Activated T-cell treated with anti-CD3 and anti-CD28 coated beads for 4 hours (primary cell): ENCODE data around the gene EBNA1BP2.
"Not testable (repeated sequence)": the region's sequence is repeated elsewhere in the genome, so short reads cannot be mapped to it uniquely, and the experiment has no call there.

Experiments
- DNase-seq: peaks from one replicate; pipeline ENCODE4 v3.0.0-alpha.2; 2020

Gene EBNA1BP2

GRCh38 chr1:43171312-43171875, 696 bp downstream of the EBNA1BP2 start:
- no peak for DNase-seq

DNA sequence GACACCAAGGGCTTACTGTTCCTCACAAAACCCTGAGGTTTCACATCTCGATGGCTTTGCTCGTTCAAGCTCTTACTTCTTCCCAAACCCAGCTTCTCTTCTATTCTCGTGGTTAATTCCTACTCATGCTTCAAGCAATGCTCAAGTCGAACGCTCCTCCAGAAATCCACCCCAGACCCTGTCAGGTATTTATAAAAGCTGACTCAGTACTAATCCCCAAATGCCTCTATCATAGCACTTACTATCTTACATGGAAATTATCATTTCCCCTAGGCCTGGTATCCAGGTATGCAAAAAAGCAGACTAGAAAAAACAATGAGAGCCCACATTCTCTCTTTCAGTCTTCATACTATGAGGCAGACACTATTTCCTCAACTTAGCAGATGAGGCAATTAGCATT, 6.3 kb downstream of the EBNA1BP2 start:
- DNase-seq, result no peak

GRCh38 chr1:43165162-43165561, 6.9 kb downstream of the EBNA1BP2 start:
- no peak for DNase-seq

- DNase-seq, result no peak
Measured at GRCh38 chr1:43156026-43156425, 16.1 kb downstream of the EBNA1BP2 start.

DNA sequence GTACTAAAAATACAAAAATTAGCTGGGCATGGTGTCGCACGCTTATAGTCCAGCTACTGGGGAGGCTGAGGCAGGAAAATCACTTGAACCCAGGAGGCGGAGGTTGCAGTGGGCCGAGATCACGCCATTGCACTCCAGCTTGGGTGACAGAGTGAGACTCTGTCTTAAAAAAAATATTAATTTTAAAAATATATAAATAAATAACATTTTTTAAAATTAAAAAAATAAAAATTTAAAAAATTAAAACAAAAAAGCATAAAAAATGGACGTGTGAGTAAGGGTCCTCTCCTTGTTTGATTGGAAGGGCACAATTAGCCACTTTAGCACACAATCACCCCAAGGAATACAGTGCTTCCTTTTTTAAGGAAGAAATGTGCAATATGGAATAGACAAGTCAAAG, 18.6 kb downstream of the EBNA1BP2 start:
- DNase-seq, result no peak

DNA sequence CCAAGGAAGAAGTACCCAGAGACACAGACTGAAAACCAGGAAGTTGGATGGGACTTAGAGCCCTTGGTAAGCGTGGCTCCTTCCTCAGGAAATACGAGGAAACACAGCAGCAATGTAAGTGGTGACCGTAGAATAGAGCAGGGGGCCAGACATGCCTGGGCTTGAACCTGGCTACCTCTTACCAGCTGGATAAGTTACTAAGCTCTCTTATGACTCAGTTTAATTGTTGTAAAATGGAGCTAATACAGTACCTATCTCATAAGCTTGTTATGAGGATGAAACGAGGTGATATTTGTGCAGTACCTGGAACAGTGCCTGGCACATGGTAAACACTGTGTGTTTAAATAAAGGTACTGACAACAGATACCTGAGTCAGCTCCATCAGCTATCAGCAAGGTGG, 19.2 kb downstream of the EBNA1BP2 start:
- DNase-seq, result no peak

- DNase-seq, result no peak
Measured at GRCh38 chr1:43149889-43150288, 22.2 kb downstream of the EBNA1BP2 start.

- DNase-seq, result no peak
Measured at GRCh38 chr1:43147625-43148327, 24.3 kb downstream of the EBNA1BP2 start.

GRCh38 chr1:43144237-43144636, 27.9 kb downstream of the EBNA1BP2 start:
- no peak for DNase-seq

DNA sequence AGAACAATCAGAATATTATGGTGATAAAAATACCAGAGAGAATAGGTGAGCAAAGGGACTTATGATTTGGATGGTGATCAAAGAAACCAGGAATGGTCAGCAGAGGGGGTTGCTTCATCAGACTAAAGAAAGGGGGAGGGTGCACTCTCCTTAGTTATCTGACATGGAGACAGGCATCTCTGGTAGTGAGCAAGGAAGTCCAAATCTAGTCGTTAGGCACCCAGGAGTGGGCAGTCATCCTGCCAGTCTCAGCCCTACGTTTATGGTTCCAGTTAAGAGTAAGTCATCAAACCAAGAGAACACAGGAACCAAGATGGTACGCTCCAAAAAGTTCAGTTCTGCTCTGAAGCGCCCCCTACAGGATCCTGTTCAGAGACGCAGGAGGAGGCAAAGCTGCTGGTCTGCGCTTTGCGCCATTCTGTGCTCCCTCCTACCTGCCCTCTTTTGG, 28.6 kb downstream of the EBNA1BP2 start:
- no peak for DNase-seq

DNA sequence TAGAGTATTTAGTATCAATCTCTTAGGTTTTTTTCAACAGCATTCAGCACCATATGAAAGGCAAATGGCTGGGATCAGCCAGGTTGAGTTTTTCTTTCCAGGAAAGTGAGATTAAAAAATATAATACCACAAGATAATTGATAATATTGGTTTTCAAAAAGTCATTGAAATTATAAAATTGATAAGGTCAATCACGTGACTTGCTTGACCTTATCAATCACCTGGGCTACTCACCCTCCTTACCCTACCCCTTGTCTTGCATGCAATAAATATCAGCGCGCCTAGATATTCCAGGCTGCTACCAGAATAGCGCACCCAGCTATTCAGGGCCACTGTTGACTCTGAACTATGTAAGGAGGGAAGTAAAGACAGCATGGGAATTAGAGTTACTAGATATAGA, 31.5 kb downstream of the EBNA1BP2 start:
- no peak for DNase-seq

- no peak for DNase-seq
Measured at GRCh38 chr1:43140010-43140409, 32.1 kb downstream of the EBNA1BP2 start.

DNA sequence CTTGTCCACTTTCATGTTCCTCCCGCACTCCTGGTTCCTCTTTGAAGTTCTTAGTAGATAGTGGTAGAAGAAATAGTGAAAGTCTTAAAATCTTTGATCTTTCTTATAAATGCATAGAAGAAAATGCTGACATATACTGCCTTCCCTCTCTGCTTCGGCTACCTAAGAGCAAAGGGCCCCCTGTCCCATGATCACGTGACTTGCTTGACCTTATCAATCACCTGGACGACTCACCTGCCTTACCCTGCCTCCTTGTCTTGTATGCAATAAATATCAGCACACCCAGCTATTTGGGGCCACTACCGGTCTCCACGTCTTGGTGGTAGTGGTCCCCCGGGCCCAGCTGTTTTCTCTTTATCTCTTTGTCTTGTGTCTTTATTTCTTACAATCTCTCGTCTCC, 32.8 kb downstream of the EBNA1BP2 start:
- not testable (repeated sequence) for DNase-seq

DNA sequence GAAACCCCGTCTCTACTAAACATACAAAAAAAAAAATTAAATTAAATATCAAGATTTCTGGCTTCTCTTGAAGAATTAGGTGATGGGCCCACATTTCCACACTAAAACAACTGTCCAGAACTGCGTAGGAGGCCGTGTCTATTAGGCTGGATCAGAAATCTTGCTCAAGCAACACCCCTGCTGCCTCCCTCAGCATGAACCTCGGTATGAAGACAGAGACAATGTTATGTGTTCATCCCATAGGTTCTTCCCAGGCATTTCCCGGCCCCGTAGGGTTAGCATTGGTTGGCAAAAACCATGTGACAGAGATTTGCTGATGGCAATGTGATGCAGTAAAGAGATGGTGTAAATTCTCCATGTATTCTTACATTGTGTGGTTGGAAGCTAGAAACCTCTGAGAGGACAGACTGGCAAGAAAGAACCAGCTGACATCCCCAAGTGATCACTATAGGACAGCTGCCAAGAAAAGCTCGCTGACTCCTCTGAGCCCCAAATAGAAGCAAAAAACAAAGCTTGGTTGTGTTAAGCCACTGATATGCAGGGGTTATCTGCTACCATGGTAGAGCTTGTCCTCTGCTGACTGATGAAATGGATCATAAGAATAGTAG, 34.5 kb downstream of the EBNA1BP2 start:
- no peak for DNase-seq

- no peak for DNase-seq
Measured at GRCh38 chr1:43135857-43136781, 36.0 kb downstream of the EBNA1BP2 start.

- no peak for DNase-seq
Measured at GRCh38 chr1:43134640-43135039, 37.5 kb downstream of the EBNA1BP2 start.

- no peak for DNase-seq
Measured at GRCh38 chr1:43134068-43134467, 38.0 kb downstream of the EBNA1BP2 start.

DNA sequence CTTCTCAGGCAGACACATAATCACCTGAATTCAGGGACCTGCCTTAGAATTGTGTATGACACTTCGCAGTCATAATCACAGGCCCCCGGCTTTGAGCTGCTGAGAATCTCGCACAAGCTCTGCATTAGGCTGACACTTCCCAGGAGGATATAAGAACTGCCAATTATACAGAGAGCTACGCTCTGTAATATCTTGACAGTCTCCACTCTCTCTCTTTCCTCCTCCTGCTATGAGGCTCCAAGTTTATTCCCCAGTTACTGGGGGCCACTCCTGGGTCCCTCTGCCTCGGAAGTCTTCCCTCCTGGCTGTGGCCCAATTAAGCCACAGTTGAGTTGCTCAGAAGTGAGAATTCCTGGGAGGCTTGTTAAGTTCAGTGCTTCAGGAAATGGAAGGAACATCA, 42.7 kb downstream of the EBNA1BP2 start:
- DNase-seq, result no peak

GRCh38 chr1:43128816-43129215, 43.3 kb downstream of the EBNA1BP2 start:
- DNase-seq, result no peak

GRCh38 chr1:43123031-43123430, 49.1 kb downstream of the EBNA1BP2 start:
- no peak for DNase-seq

GRCh38 chr1:43121256-43121900, 50.7 kb downstream of the EBNA1BP2 start:
- DNase-seq, result no peak

GRCh38 chr1:43119928-43120586, 52.0 kb downstream of the EBNA1BP2 start:
- not testable (repeated sequence) for DNase-seq
